ENCODE results near the gene PAN3. TPM values are rescaled to one million over a fixed set of nuclear protein-coding genes. Genes with fewer than 3 reads are reported as not detected.

PAN3 gene
- total and polyA plus RNA-seq, 7 donors = 5.1 to 43.3 (median 39.2) TPM

DNA sequence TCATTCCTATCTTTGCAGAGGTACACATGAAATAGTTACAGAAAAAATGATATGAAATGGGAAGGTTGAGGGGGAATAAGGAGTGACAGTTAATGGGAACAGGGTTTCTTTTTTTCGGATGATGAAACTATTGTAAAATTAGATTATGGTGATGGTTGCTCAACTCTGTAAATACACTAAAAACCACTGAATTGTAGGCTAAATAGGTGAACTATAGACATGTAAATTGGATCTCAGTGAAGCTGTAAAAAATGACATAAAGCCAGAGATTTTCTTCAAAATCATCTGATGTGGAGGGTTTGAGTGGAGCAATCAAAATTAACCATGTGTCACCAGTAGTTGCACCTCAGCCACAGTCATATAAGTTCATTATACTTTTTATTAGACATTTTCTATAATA, 31.4 kb upstream of the PAN3 start:
- no peaks in the 10 kb centered on the region for H3K9me3 ChIP-seq
- H3K27ac ChIP-seq = no peak overlapping the region
- no peak for DNase-seq
- TF ChIP-seq, protein P1, sequence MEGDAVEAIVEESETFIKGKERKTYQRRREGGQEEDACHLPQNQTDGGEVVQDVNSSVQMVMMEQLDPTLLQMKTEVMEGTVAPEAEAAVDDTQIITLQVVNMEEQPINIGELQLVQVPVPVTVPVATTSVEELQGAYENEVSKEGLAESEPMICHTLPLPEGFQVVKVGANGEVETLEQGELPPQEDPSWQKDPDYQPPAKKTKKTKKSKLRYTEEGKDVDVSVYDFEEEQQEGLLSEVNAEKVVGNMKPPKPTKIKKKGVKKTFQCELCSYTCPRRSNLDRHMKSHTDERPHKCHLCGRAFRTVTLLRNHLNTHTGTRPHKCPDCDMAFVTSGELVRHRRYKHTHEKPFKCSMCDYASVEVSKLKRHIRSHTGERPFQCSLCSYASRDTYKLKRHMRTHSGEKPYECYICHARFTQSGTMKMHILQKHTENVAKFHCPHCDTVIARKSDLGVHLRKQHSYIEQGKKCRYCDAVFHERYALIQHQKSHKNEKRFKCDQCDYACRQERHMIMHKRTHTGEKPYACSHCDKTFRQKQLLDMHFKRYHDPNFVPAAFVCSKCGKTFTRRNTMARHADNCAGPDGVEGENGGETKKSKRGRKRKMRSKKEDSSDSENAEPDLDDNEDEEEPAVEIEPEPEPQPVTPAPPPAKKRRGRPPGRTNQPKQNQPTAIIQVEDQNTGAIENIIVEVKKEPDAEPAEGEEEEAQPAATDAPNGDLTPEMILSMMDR (IDR thresholded peaks at IDR 0.05) = no peak
- intact Hi-C loops (cut with DNase I) = no loop called here
- 25 to 38% methylated on average over 1 of the region's 1 CpG for WGBS, 2 donors
- peaks cover 0 to 16% (median 3%) of the 10 kb centered on the region in 3 donors for H3K27me3 ChIP-seq
- H3K36me3 ChIP-seq = no peaks in the 10 kb centered on the region
- H3K4me3 ChIP-seq = no peak overlapping the region
- H3K4me1 ChIP-seq = no peaks in the 10 kb centered on the region

- Histone ChIP-seq H3K36me3 (no peaks in the 10 kb centered on the region), H3K4me1 (no peaks in the 10 kb centered on the region), H3K9me3 (no peaks in the 10 kb centered on the region), H3K4me3 (no peak overlapping the region), H3K27ac (no peak overlapping the region), H3K27me3 (no peaks in the 10 kb centered on the region)
- no peak for DNase-seq
- TF ChIP-seq POLR2A (IDR thresholded peaks at IDR 0.05) (no peak), POLR2AphosphoS5 (IDR thresholded peaks at IDR 0.05) (no peak), EP300 (IDR thresholded peaks at IDR 0.05) (no peak)
- TF ChIP-seq, protein P1 (IDR thresholded peaks at IDR 0.05) = no peak
- whole genome bisulfite sequencing, 2 donors = 67 to 81% methylated on average over 3 of the region's 3 CpGs
- intact Hi-C loops (cut with DNase I) = no loop called here
These were observed 27.9 kb upstream of the PAN3 start for GRCh38 chr13:28110414-28110813.

DNA sequence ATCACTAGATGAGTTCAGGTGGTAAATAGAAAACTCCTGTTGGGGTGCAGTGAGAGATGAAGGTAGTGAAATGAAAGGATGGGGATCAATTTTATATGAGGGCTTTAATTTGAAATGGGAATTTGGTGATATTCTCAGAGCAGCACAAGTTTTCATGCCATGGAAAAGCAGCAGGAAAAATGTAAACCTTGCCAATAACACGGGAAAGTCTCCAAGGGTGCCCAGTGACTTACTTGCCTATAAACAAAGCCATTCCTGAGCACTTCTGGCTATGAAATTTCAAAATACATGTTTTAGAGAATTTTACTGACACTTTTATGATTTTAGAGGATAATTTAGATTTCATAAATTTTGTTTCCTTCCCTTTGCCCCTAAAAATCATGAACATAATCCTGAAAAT, 21.6 kb upstream of the PAN3 start:
- 80 to 84% methylated on average over 1 of the region's 1 CpG for WGBS, 2 donors
- Histone ChIP-seq H3K9me3 (no peaks in the 10 kb centered on the region), H3K27me3 (peaks cover 0 to 16% (median 0%) of the 10 kb centered on the region in 3 donors), H3K4me3 (no peak overlapping the region), H3K27ac (no peak overlapping the region), H3K36me3 (no peaks in the 10 kb centered on the region), H3K4me1 (peaks cover 0 to 6% (median 0%) of the 10 kb centered on the region in 4 donors)
- TF ChIP-seq EP300 (IDR thresholded peaks at IDR 0.05) = no peak
- TF ChIP-seq, protein P1 (IDR thresholded peaks at IDR 0.05) = no peak
- TF ChIP-seq POLR2A (IDR thresholded peaks at IDR 0.05) = no peak
- no peak for TF ChIP-seq POLR2AphosphoS5 (IDR thresholded peaks at IDR 0.05)
- intact Hi-C loops (cut with DNase I) = no loop called here
- no peak for DNase-seq

DNA sequence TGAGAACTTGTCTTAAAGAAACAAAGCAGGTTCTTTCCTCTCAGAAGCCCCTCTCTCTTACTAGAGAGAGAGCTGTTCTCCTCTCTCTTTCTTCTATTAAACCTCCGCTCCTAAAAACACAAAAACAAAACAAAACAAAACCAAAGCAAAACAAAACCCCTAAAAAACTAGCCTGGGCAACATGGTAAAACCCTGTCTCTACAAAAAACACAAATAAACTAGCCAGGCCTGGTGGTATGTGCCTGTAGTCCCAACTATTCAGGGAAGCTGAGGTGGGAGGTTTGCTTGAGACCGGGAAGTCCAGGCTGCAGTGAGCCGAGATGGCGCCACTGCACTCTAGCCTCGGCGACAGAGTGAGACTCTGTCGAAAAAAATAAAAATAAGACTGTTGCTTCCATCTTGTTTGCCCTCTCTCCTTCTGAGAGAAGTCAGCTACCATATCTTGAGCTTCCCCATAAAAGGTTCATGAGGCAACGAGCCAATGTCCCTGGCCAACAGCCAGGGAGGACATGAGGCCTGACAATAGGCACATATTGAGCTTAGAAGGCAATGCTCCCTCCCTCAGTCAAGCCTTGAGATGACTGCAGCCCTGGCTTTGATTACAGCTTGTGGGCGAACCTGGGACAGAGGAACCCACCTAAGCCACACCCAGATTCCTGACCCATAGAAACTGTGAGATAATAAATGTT, 20.5 kb upstream of the PAN3 start:
- no peak overlapping the region for H3K27ac ChIP-seq
- peaks cover 0 to 16% (median 0%) of the 10 kb centered on the region in 3 donors for H3K27me3 ChIP-seq
- no peaks in the 10 kb centered on the region for H3K36me3 ChIP-seq
- 65 to 77% methylated on average over 9 of the region's 9 CpGs for WGBS, 2 donors
- no peak overlapping the region for H3K4me3 ChIP-seq
- intact Hi-C loops (cut with DNase I) = no loop called here
- no peak for DNase-seq
- H3K9me3 ChIP-seq = no peaks in the 10 kb centered on the region
- TF ChIP-seq POLR2A (IDR thresholded peaks at IDR 0.05) = no peak
- no peak for TF ChIP-seq POLR2AphosphoS5 (IDR thresholded peaks at IDR 0.05)
- TF ChIP-seq EP300 (IDR thresholded peaks at IDR 0.05) = no peak
- TF ChIP-seq, protein P1 (IDR thresholded peaks at IDR 0.05) = no peak
- H3K4me1 ChIP-seq = peaks cover 0 to 6% (median 0%) of the 10 kb centered on the region in 4 donors

GRCh38 chr13:28120317-28120716, 18.0 kb upstream of the PAN3 start:
- Histone ChIP-seq H3K9me3 (no peaks in the 10 kb centered on the region), H3K4me1 (peaks cover 0 to 6% (median 0%) of the 10 kb centered on the region in 4 donors), H3K36me3 (no peaks in the 10 kb centered on the region), H3K27ac (no peak overlapping the region), H3K4me3 (no peak overlapping the region), H3K27me3 (peaks cover 0 to 19% (median 0%) of the 10 kb centered on the region in 3 donors)
- TF ChIP-seq, protein P1 (IDR thresholded peaks at IDR 0.05) = no peak
- TF ChIP-seq POLR2A (IDR thresholded peaks at IDR 0.05) (no peak), EP300 (IDR thresholded peaks at IDR 0.05) (no peak), POLR2AphosphoS5 (IDR thresholded peaks at IDR 0.05) (no peak)
- intact Hi-C loops (cut with DNase I) = no loop called here
- DNase-seq = no peak

Measured in sigmoid colon (tissue), 7 donors.